Uterus (tissue), 4 donors: Measurements from ENCODE around the gene ATG16L2. TPM values are rescaled to one million over a fixed set of nuclear protein-coding genes. Genes with fewer than 3 reads are reported as not detected.

Experiments used
- DNase-seq, 2 donors: peaks; one replicate each; pipeline ENCODE4 v3.0.0-alpha.2; 2019 to 2020
- H3K27ac ChIP-seq, 2 donors: fragments of 200-600 bp; sonication (generic); 1 replicate in 1 of 2; 2 replicates in 1 of 2; pipeline ENCODE4 v1.5.1; 2016 to 2018
- H3K27me3 ChIP-seq, 2 donors: fragments of 200-600 bp; sonication (generic); one replicate each; pipeline ENCODE4 v1.5.1; 2018 to 2019; ENCODE audit warnings: control low read depth in 1 of 2
- H3K36me3 ChIP-seq, 2 donors: fragments of 200-600 bp; sonication (generic); one replicate each; pipeline ENCODE4 v1.5.1; 2019; ENCODE audit warnings: control low read depth in 1 of 2
- H3K4me1 ChIP-seq, 2 donors: fragments of 200-600 bp; sonication (generic); one replicate each; pipeline ENCODE4 v1.5.1; 2018 to 2019; ENCODE audit warnings: control low read depth in 1 of 2
- H3K4me3 ChIP-seq, 2 donors: fragments of 200-600 bp; sonication (generic); 1 replicate in 1 of 2; 2 replicates in 1 of 2; pipeline ENCODE4 v1.5.1; 2018 to 2019; ENCODE audit warnings: mild to moderate bottlenecking in 1 of 2
- H3K9me3 ChIP-seq, 2 donors: fragments of 200-600 bp; sonication (generic); one replicate each; pipeline ENCODE4 v1.5.1; 2019; ENCODE audit warnings: control low read depth in 1 of 2
- POLR2A ChIP-seq, 2 donors: fragments of 450-650 bp; IDR thresholded peaks; one replicate each; pipeline ENCODE4 v1.6.1; 2016; ENCODE audit warnings: antibody characterized with exemption in 2 of 2, mild to moderate bottlenecking in 1 of 2, moderate library complexity in 1 of 2
- intact Hi-C: fragments of 100-400 bp; cut with DNase I; formaldehyde crosslinking; loops from one replicate; pipeline ENCODE4 v1.15.1; 2023; ENCODE audit warnings: low total_unique reads
- total RNA-seq, 4 donors: library from RNA; depleted of rRNA in 3 of 4; stranded (reverse); fragments of >200 nt in 3 of 4; gene quantifications; one replicate each; pipeline versions ENCODE4 v1.1.0 to v1.2.4, GENCODE V29; 2014 to 2023
- TF ChIP-seq, protein P1 (sequence below), 4 experiments: fragments of 200-600 bp in 2 of 4; fragments of 450-650 bp in 2 of 4; sonication (generic) in 2 of 4; IDR thresholded peaks; one replicate each; pipeline ENCODE4 v1.5.1; 2016 to 2019; ENCODE audit warnings: antibody characterized with exemption in 4 of 4, mild to moderate bottlenecking in 2 of 4, moderate library complexity in 1 of 4
- donor health status: DM: yes; HTN: yes; CAD: no.

ATG16L2 gene
- total RNA-seq, 4 donors from 2014 or later: 20.7 to 57.6 (median 32.3) TPM

- TF ChIP-seq POLR2A (IDR thresholded peaks at IDR 0.05): no peak
- TF ChIP-seq, protein P1, sequence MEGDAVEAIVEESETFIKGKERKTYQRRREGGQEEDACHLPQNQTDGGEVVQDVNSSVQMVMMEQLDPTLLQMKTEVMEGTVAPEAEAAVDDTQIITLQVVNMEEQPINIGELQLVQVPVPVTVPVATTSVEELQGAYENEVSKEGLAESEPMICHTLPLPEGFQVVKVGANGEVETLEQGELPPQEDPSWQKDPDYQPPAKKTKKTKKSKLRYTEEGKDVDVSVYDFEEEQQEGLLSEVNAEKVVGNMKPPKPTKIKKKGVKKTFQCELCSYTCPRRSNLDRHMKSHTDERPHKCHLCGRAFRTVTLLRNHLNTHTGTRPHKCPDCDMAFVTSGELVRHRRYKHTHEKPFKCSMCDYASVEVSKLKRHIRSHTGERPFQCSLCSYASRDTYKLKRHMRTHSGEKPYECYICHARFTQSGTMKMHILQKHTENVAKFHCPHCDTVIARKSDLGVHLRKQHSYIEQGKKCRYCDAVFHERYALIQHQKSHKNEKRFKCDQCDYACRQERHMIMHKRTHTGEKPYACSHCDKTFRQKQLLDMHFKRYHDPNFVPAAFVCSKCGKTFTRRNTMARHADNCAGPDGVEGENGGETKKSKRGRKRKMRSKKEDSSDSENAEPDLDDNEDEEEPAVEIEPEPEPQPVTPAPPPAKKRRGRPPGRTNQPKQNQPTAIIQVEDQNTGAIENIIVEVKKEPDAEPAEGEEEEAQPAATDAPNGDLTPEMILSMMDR (IDR thresholded peaks at IDR 0.05): no peak
- intact Hi-C loops: no loop called here
- H3K27ac ChIP-seq: no peak overlapping the region
- H3K9me3 ChIP-seq: no peaks in the 10 kb centered on the region
- DNase-seq: no peak
- H3K4me3 ChIP-seq: no peak overlapping the region
- no peaks in the 10 kb centered on the region for H3K36me3 ChIP-seq
- peaks cover 0 to 6% of the 10 kb centered on the region in 2 donors for H3K4me1 ChIP-seq
- no peaks in the 10 kb centered on the region for H3K27me3 ChIP-seq
Observed at GRCh38 chr11:72838691-72839305, 24.6 kb downstream of the ATG16L2 start.

- no peaks in the 10 kb centered on the region for H3K36me3 ChIP-seq
- no peaks in the 10 kb centered on the region for H3K27me3 ChIP-seq
- no peaks in the 10 kb centered on the region for H3K4me1 ChIP-seq
- H3K27ac ChIP-seq: no peak overlapping the region
- no peak for TF ChIP-seq POLR2A (IDR thresholded peaks at IDR 0.05)
- TF ChIP-seq, protein P1 (IDR thresholded peaks at IDR 0.05): no peak
- peak in 1 of 2 donors; percentile 30 for DNase-seq
- no peak overlapping the region for H3K4me3 ChIP-seq
- intact Hi-C loops: no loop called here
- H3K9me3 ChIP-seq: no peaks in the 10 kb centered on the region
Observed at GRCh38 chr11:72840780-72841179, 26.6 kb downstream of the ATG16L2 start.

- intact Hi-C loops: no loop called here
- H3K4me3 ChIP-seq: no peak overlapping the region
- H3K9me3 ChIP-seq: no peaks in the 10 kb centered on the region
- DNase-seq: no peak
- H3K27ac ChIP-seq: no peak overlapping the region
- TF ChIP-seq, protein P1 (IDR thresholded peaks at IDR 0.05): no peak
- TF ChIP-seq POLR2A (IDR thresholded peaks at IDR 0.05): no peak
- no peaks in the 10 kb centered on the region for H3K4me1 ChIP-seq
- no peaks in the 10 kb centered on the region for H3K27me3 ChIP-seq
- no peaks in the 10 kb centered on the region for H3K36me3 ChIP-seq
Observed at GRCh38 chr11:72841397-72841796, 27.2 kb downstream of the ATG16L2 start.

DNA sequence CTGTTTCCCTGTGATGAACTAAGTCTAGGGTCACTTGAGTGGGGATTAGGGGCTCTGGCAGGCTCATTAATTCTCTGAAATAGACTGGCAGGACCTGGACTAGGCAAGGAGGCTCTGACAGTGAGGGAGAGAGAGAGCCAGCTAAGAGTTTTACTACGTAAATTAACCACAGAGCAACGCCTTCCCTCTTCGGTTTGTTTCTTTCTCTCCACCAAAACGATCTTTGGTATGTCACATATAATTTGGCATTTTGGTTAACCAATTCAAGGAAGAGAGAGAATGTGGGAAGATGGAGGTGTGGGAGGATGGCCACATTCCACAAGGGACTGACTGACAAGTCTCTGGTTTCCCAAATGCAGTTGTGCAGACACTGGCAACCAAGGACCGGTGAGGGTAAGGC is 27.9 kb downstream of the ATG16L2 start:
- Histone ChIP-seq H3K36me3 (no peaks in the 10 kb centered on the region), H3K27me3 (no peaks in the 10 kb centered on the region), H3K27ac (peak overlapping the region; percentile 11 to 22), H3K9me3 (no peaks in the 10 kb centered on the region), H3K4me1 (no peaks in the 10 kb centered on the region), H3K4me3 (no peak overlapping the region)
- no peak for DNase-seq
- intact Hi-C loops: no loop called here
- no peak for TF ChIP-seq POLR2A (IDR thresholded peaks at IDR 0.05)
- TF ChIP-seq, protein P1 (IDR thresholded peaks at IDR 0.05): no peak

- TF ChIP-seq, protein P1 (IDR thresholded peaks at IDR 0.05): no peak
- no peak for TF ChIP-seq POLR2A (IDR thresholded peaks at IDR 0.05)
- Histone ChIP-seq H3K4me3 (no peak overlapping the region), H3K27ac (peak overlapping the region; percentile 22 to 44), H3K36me3 (no peaks in the 10 kb centered on the region), H3K4me1 (no peaks in the 10 kb centered on the region), H3K9me3 (no peaks in the 10 kb centered on the region), H3K27me3 (no peaks in the 10 kb centered on the region)
- intact Hi-C loops: no loop called here
- DNase-seq: no peak
Observed at GRCh38 chr11:72842653-72843330, 28.6 kb downstream of the ATG16L2 start.
